Measurements from ENCODE around the gene MZT2B. TPM values are rescaled to one million over a fixed set of nuclear protein-coding genes. Genes with fewer than 3 reads are reported as not detected.
"Not testable (repeated sequence)": the region's sequence is repeated elsewhere in the genome, so short reads cannot be mapped to it uniquely, and the experiment has no call there.

Gene MZT2B
- total RNA-seq, 1 experiment from 2014 or later: 198 TPM

GRCh38 chr2:130156624-130157004 lies 25.4 kb upstream of the MZT2B start:
- Histone ChIP-seq H2AK5ac (ENCODE audit: insufficient read length, low read length) (no peak overlapping the region), H3K27me3 (ENCODE audit: insufficient read depth, low read length) (no peaks in the 10 kb centered on the region), H3K23ac (ENCODE audit: insufficient read length, low read depth, low read length) (no peak overlapping the region), H3K4me1 (ENCODE audit: insufficient read depth, low read length) (no peaks in the 10 kb centered on the region), H3K18ac (ENCODE audit: insufficient read length, low read depth, low read length) (no peak overlapping the region), H2BK20ac (ENCODE audit: low read depth, low read length, poor library complexity, severe bottlenecking) (no peak overlapping the region), H4K5ac (ENCODE audit: insufficient read length, low read depth, low read length) (no peak overlapping the region), H3T11ph (ENCODE audit: low read length) (no peak overlapping the region), H3K56ac (ENCODE audit: insufficient read length, low read depth, low read length) (no peak overlapping the region), H2AFZ (ENCODE audit: low read length) (no peak overlapping the region), H3K27ac (ENCODE audit: insufficient read length, low read depth, low read length) (no peak overlapping the region), H3K9ac (ENCODE audit: extremely low read depth, insufficient read length, low read length) (no peak overlapping the region), H3K79me2 (ENCODE audit: insufficient read depth, low read length) (no peaks in the 10 kb centered on the region), H3K4ac (ENCODE audit: low read depth, low read length) (no peak overlapping the region), H3K79me1 (ENCODE audit: insufficient read depth, low read depth, low read length, poor library complexity, severe bottlenecking) (no peaks in the 10 kb centered on the region), H3K23me2 (ENCODE audit: insufficient read length, low read depth, low read length, poor library complexity, severe bottlenecking) (no peaks in the 10 kb centered on the region), H3K14ac (ENCODE audit: insufficient read depth, low read length) (no peak overlapping the region), H2BK120ac (ENCODE audit: low read depth, low read length, poor library complexity, severe bottlenecking) (no peak overlapping the region), H2BK12ac (ENCODE audit: insufficient read length, low read depth, low read length) (no peak overlapping the region), H2BK5ac (ENCODE audit: insufficient read length, low read length) (no peak overlapping the region), H4K8ac (replicated peaks; ENCODE audit: insufficient read length, low read depth, low read length) (no peak overlapping the region), H3K9me3 (ENCODE audit: control insufficient read depth, low read depth, low read length) (no peaks in the 10 kb centered on the region), H4K91ac (ENCODE audit: insufficient read length, low read depth, low read length) (no peak overlapping the region), H2BK15ac (ENCODE audit: low read depth, low read length) (no peak overlapping the region), H4K20me1 (ENCODE audit: control insufficient read depth, insufficient read depth, insufficient read length) (no peaks in the 10 kb centered on the region), H3K4me2 (ENCODE audit: insufficient read depth, insufficient read length, low read length) (no peak overlapping the region)
- TF ChIP-seq CTCF (conservative IDR thresholded peaks at IDR 0.05): no peak
- no CpG with 5 or more reads among the region's 9 CpGs for WGBS (ENCODE audit: extremely low coverage, insufficient read length, low lambda C conversion rate)
- Mint-ChIP-seq H3K27ac (peak overlapping the region in 1 of 3 experiments; percentile 40; a peak in 2 of 7 replicates), H3K4me3 (no peak overlapping the region), H3K9me3 (no peaks in the 10 kb centered on the region), H3K36me3 (ENCODE audit: insufficient read depth in 1 of 3, low read depth in 3 of 3) (peaks cover 8 to 53% (median 39%) of the 10 kb centered on the region in 3 experiments; a peak in 6 of 7 replicates), H3K4me1 (peaks cover 0 to 6% of the 10 kb centered on the region in 2 experiments; a peak in 2 of 4 replicates), H3K27me3 (ENCODE audit: low read depth) (no peaks in the 10 kb centered on the region; the same call in 1 of the 2 replicates)
- DNase-seq: no peak

- not testable (repeated sequence) for H3K56ac ChIP-seq (ENCODE audit: insufficient read length, low read depth, low read length); H3K18ac ChIP-seq (ENCODE audit: insufficient read length, low read depth, low read length); H3K9me3 Mint-ChIP-seq; H3K27ac Mint-ChIP-seq; H4K8ac ChIP-seq (replicated peaks; ENCODE audit: insufficient read length, low read depth, low read length); DNase-seq; H2BK20ac ChIP-seq (ENCODE audit: low read depth, low read length, poor library complexity, severe bottlenecking); H3K23me2 ChIP-seq (ENCODE audit: insufficient read length, low read depth, low read length, poor library complexity, severe bottlenecking); H3K23ac ChIP-seq (ENCODE audit: insufficient read length, low read depth, low read length); H4K5ac ChIP-seq (ENCODE audit: insufficient read length, low read depth, low read length); H2AFZ ChIP-seq (ENCODE audit: low read length); H2AK5ac ChIP-seq (ENCODE audit: insufficient read length, low read length); H3K4me3 Mint-ChIP-seq; H3K9me3 ChIP-seq (ENCODE audit: control insufficient read depth, low read depth, low read length); H3K14ac ChIP-seq (ENCODE audit: insufficient read depth, low read length); H3K27me3 Mint-ChIP-seq (ENCODE audit: low read depth); H3K79me1 ChIP-seq (ENCODE audit: insufficient read depth, low read depth, low read length, poor library complexity, severe bottlenecking); H3K27ac ChIP-seq (ENCODE audit: insufficient read length, low read depth, low read length); H3K4ac ChIP-seq (ENCODE audit: low read depth, low read length); H4K91ac ChIP-seq (ENCODE audit: insufficient read length, low read depth, low read length); H2BK12ac ChIP-seq (ENCODE audit: insufficient read length, low read depth, low read length); H3T11ph ChIP-seq (ENCODE audit: low read length); H3K4me2 ChIP-seq (ENCODE audit: insufficient read depth, insufficient read length, low read length); H4K20me1 ChIP-seq (ENCODE audit: control insufficient read depth, insufficient read depth, insufficient read length); H3K4me1 Mint-ChIP-seq; H2BK120ac ChIP-seq (ENCODE audit: low read depth, low read length, poor library complexity, severe bottlenecking); H3K79me2 ChIP-seq (ENCODE audit: insufficient read depth, low read length); H3K9ac ChIP-seq (ENCODE audit: extremely low read depth, insufficient read length, low read length); H2BK15ac ChIP-seq (ENCODE audit: low read depth, low read length); H3K27me3 ChIP-seq (ENCODE audit: insufficient read depth, low read length); H3K4me1 ChIP-seq (ENCODE audit: insufficient read depth, low read length); H2BK5ac ChIP-seq (ENCODE audit: insufficient read length, low read length)
- WGBS (ENCODE audit: extremely low coverage, insufficient read length, low lambda C conversion rate): no CpG with 5 or more reads among the region's 12 CpGs
- peaks cover 8 to 51% (median 38%) of the 10 kb centered on the region in 3 experiments; a peak in 6 of 7 replicates for H3K36me3 Mint-ChIP-seq (ENCODE audit: insufficient read depth in 1 of 3, low read depth in 3 of 3)
These were observed 24.7 kb upstream of the MZT2B start for GRCh38 chr2:130157354-130157753.

Measured in H9 (cell line).